C4-2B (cell line): ENCODE data around the gene KCND1.

Experiments
- CTCF ChIP-seq: fragments of 450-650 bp; conservative IDR thresholded peaks from 2 replicates; pipeline ENCODE4 v1.5.1; 2017; ENCODE audit warnings: mild to moderate bottlenecking
- ZFX ChIP-seq: fragments of 450-650 bp; IDR thresholded peaks from 2 replicates; pipeline ENCODE4 v1.6.1; 2017

DNA sequence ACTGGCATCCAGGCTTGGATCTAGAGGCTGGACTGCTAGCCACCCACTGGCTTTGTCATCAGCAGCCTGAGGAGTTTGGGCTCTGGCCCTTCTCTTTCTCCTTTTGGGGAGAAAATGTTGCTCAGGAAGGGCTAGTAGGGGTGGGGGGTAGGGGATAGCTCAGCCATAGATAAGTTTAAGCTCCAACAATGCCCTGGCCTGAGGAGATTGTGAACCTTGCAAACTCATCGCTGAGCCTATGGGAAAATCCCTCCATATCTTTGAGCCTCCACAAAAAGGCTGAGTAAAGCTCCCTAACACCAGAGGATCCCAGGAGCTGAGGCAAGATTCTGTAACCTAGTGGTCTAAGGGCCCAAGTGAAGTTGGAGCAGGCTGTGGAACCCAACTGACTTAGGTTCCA is 23.1 kb downstream of the KCND1 start:
- TF ChIP-seq CTCF, result no peak
- no peak for TF ChIP-seq ZFX
